Heart right ventricle (tissue), 16 donors: ENCODE data around the gene MCCD1. TPM values are rescaled to one million over a fixed set of nuclear protein-coding genes. Genes with fewer than 3 reads are reported as not detected.
"Not testable (repeated sequence)": the region's sequence is repeated elsewhere in the genome, so short reads cannot be mapped to it uniquely, and the experiment has no call there.

Source experiments
- ATAC-seq, 8 donors: fragments of 200-7000 bp; cut with Tn5 transposase; one replicate each; pipeline ENCODE4 v1.9.1; 2020; ENCODE audit warnings: mild to moderate bottlenecking in 8 of 8, moderate library complexity in 8 of 8, moderate number of reproducible peaks in 1 of 8
- DNase-seq, 2 donors: peaks; one replicate each; pipeline ENCODE4 v3.0.0-alpha.2; 2020
- H3K27ac ChIP-seq, 10 donors: fragments of 200-600 bp; sonication (generic) in 2 of 10; one replicate each; pipeline versions ENCODE4 v1.5.0 to v1.8.0; 2020 to 2022; ENCODE audit warnings: mild to moderate bottlenecking in 3 of 10
- H3K27me3 ChIP-seq, 7 donors: fragments of 200-600 bp; one replicate each; pipeline ENCODE4 v1.8.0; 2021 to 2022; ENCODE audit warnings: mild to moderate bottlenecking in 2 of 7
- H3K36me3 ChIP-seq, 9 donors: fragments of 200-600 bp; sonication (generic) in 1 of 9; one replicate each; pipeline versions ENCODE4 v1.5.0 to v1.8.0; 2020 to 2022; ENCODE audit warnings: mild to moderate bottlenecking in 2 of 9
- H3K4me1 ChIP-seq, 9 donors: fragments of 200-600 bp; sonication (generic) in 1 of 9; one replicate each; pipeline versions ENCODE4 v1.5.0 to v1.8.0; 2020 to 2022; ENCODE audit warnings: mild to moderate bottlenecking in 4 of 9
- H3K4me3 ChIP-seq, 10 donors: fragments of 200-600 bp; sonication (generic) in 2 of 10; one replicate each; pipeline versions ENCODE4 v1.5.0 to v1.8.0; 2020 to 2022; ENCODE audit warnings: mild to moderate bottlenecking in 7 of 10, moderate library complexity in 2 of 10
- H3K9me3 ChIP-seq, 11 donors: fragments of 200-600 bp in 10 of 11; sonication (generic) in 2 of 11; one replicate each; pipeline versions ENCODE4 v1.5.0 to v1.8.0; 2013 to 2022; ENCODE audit warnings: mild to moderate bottlenecking in 2 of 11, control low read depth in 1 of 11, moderate library complexity in 1 of 11
- CTCF ChIP-seq, 9 donors: fragments of 200-600 bp; sonication (generic) in 2 of 9; IDR thresholded peaks; one replicate each; pipeline versions ENCODE4 v1.5.0 to v1.8.0; 2021 to 2022; ENCODE audit warnings: antibody characterized with exemption in 9 of 9, mild to moderate bottlenecking in 5 of 9, moderate library complexity in 1 of 9
- WGBS, 2 donors: extraction: QIAGEN DNeasy Blood & Tissue Kit; methylation state at CpG; one replicate each; pipeline ENCODE4 v1.1.7; 2013; ENCODE audit warnings: inconsistent platforms in 1 of 2; 5-methylcytosine and 5-hydroxymethylcytosine counted together
- intact Hi-C, 10 donors: fragments of 100-400 bp; cut with DNase I; formaldehyde crosslinking; loops; one replicate each; pipeline versions ENCODE4 v1.11.1 to v1.14.2; 2022
- polyA plus RNA-seq, 2 donors: library from polyadenylated mRNA; stranded (reverse); fragments of 200-250 nt; gene quantifications; one replicate each; pipeline ENCODE4 v1.2.3, GENCODE V29; 2013
- total RNA-seq, 10 donors: library from RNA; stranded (reverse); fragmentation: NEBNext Ultra II Directional in 3 of 10; extraction: Animal tissue kit (Norgen Biotek cat#: 25700) in 3 of 10; gene quantifications; one replicate each; pipeline versions ENCODE4 v1.2.1 to v1.2.4, GENCODE V29; 2021 to 2023
- donor health status: Arrhythmogenic right ventricular cardiomyopathy.
- donor health status: ischemic (EF 13 %, LVEDD 7.1; RV severe dilation, severe dysfunction).
- donor health status: healthy with polysubstance abuse.
- donor health status: DM: no; HTN: yes; CAD: no.
- donor health status: DM: no; HTN: no; CAD: no.
- donor health status: ischemic (EF 25% LVEDD 6.9; RV normal size, moderate dysfunction).
- donor health status: ischemic (EF 25% LVEDD 5.7; RV mildly dilated, moderate dysfunction).
- donor health status: healthy.
- donor health status: DM: yes; HTN: yes; CAD: no.
- donor health status: Ischemic cardiomyopathy.
- donor health status: ischemic (EF 35%, LVEDD 5.7; RV mildly dilated, moderate dysfunction).
- donor health status: nonischemic (EF 11% LVEDD 7.7; RV severe dilation, severe dysfunction).
- donor health status: DM: yes; HTN: yes; CAD: no.
- donor health status: PGD.
- donor health status: ischemic (EF 29% LVEDD 5.4; RV normal size, mild dysfunction).
- donor health status: nonischemic (EF 23%, LVEDD 6.1; RV moderate dilation, normal function).

MCCD1 gene
- total and polyA plus RNA-seq, 12 donors: not detected

GRCh38 chr6:31502586-31502985 is 26.2 kb upstream of the MCCD1 start:
- peaks cover 0 to 6% (median 0%) of the 10 kb centered on the region in 11 donors for H3K9me3 ChIP-seq
- no peak overlapping the region for H3K4me3 ChIP-seq
- no peak for ATAC-seq
- peaks cover 0 to 15% (median 3%) of the 10 kb centered on the region in 7 donors for H3K27me3 ChIP-seq
- H3K36me3 ChIP-seq: peaks cover 0 to 21% (median 0%) of the 10 kb centered on the region in 9 donors
- TF ChIP-seq CTCF (IDR thresholded peaks at IDR 0.05): no peak
- H3K4me1 ChIP-seq: peaks cover 0 to 22% (median 11%) of the 10 kb centered on the region in 9 donors
- no peak for DNase-seq
- H3K27ac ChIP-seq: no peak overlapping the region
- intact Hi-C loops: no loop called here

- intact Hi-C loops, H3K27me3 ChIP-seq, H3K9me3 ChIP-seq, H3K27ac ChIP-seq, H3K4me3 ChIP-seq, DNase-seq, H3K4me1 ChIP-seq: not testable (repeated sequence)
- WGBS, 2 donors: 46 to 87% methylated on average over 1 to 2 of the region's 2 CpGs
- ATAC-seq: peak in 1 of 8 donors; percentile 30
- peaks cover 0 to 56% (median 0%) of the 10 kb centered on the region in 9 donors for H3K36me3 ChIP-seq
These were observed 19.7 kb upstream of the MCCD1 start for GRCh38 chr6:31509036-31509435.

DNA sequence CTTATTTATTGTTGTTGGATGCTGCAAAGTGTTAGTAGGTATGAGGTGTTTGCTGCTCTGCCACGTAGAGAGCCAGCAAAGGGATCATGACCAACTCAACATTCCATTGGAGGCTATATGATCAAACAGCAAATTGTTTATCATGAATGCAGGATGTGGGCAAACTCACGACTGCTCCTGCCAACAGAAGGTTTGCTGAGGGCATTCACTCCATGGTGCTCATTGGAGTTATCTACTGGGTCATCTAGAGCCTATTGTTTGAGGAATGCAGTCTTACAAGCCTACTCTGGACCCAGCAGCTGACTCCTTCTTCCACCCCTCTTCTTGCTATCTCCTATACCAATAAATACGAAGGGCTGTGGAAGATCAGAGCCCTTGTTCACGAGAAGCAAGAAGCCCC is 18.8 kb upstream of the MCCD1 start:
- no peak overlapping the region for H3K27ac ChIP-seq
- peaks cover 0 to 56% (median 0%) of the 10 kb centered on the region in 9 donors for H3K36me3 ChIP-seq
- intact Hi-C loops: no loop called here
- H3K27me3 ChIP-seq: no peaks in the 10 kb centered on the region
- H3K4me3 ChIP-seq: no peak overlapping the region
- no peak for TF ChIP-seq CTCF (IDR thresholded peaks at IDR 0.05)
- 79 to 82% methylated on average over 4 of the region's 4 CpGs for WGBS, 2 donors
- ATAC-seq: no peak
- H3K4me1 ChIP-seq: no peaks in the 10 kb centered on the region
- no peak for DNase-seq
- H3K9me3 ChIP-seq: no peaks in the 10 kb centered on the region

GRCh38 chr6:31513456-31514165 is 15.2 kb upstream of the MCCD1 start:
- DNase-seq: no peak
- WGBS, 2 donors: 61 to 72% methylated on average over 5 of the region's 5 CpGs
- Histone ChIP-seq H3K9me3 (no peaks in the 10 kb centered on the region), H3K27me3 (no peaks in the 10 kb centered on the region), H3K4me1 (peaks cover 0 to 12% (median 0%) of the 10 kb centered on the region in 9 donors), H3K27ac (no peak overlapping the region), H3K36me3 (peaks cover 0 to 32% (median 0%) of the 10 kb centered on the region in 9 donors), H3K4me3 (no peak overlapping the region)
- intact Hi-C loops: no loop called here
- TF ChIP-seq CTCF (IDR thresholded peaks at IDR 0.05): no peak
- no peak for ATAC-seq

DNA sequence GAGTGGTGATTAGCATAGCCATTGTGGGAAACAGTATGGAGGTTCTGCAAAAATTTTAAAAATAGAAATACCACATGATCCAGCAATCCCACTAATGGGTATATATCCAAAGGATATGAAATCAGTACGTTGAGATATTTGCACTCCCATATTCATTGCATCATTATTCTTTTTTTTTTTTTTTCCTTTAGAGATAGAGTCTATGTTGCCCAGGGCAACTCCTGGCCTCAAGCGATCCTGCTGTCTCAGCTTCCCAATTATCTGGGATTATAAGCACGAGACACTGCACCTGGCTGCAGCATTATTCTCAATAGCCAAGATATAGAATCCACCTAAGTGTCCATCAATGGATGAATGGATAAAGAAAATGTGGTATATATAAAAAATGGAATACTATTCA is 6.9 kb upstream of the MCCD1 start:
- Histone ChIP-seq H3K4me1 (peaks cover 0 to 12% (median 0%) of the 10 kb centered on the region in 9 donors), H3K36me3 (no peaks in the 10 kb centered on the region), H3K4me3 (no peak overlapping the region), H3K27ac (no peak overlapping the region), H3K9me3 (no peaks in the 10 kb centered on the region), H3K27me3 (no peaks in the 10 kb centered on the region)
- no peak for TF ChIP-seq CTCF (IDR thresholded peaks at IDR 0.05)
- 65 to 81% methylated on average over 3 of the region's 3 CpGs for WGBS, 2 donors
- DNase-seq (no peak), ATAC-seq (no peak)
- intact Hi-C loops: no loop called here
